ENCODE measurements around the gene MIEF1. TPM values are rescaled to one million over a fixed set of nuclear protein-coding genes. Genes with fewer than 3 reads are reported as not detected.

Gene MIEF1
- total RNA-seq, 2 experiments from 2014 or later = 48.2 to 51.1 TPM

DNA sequence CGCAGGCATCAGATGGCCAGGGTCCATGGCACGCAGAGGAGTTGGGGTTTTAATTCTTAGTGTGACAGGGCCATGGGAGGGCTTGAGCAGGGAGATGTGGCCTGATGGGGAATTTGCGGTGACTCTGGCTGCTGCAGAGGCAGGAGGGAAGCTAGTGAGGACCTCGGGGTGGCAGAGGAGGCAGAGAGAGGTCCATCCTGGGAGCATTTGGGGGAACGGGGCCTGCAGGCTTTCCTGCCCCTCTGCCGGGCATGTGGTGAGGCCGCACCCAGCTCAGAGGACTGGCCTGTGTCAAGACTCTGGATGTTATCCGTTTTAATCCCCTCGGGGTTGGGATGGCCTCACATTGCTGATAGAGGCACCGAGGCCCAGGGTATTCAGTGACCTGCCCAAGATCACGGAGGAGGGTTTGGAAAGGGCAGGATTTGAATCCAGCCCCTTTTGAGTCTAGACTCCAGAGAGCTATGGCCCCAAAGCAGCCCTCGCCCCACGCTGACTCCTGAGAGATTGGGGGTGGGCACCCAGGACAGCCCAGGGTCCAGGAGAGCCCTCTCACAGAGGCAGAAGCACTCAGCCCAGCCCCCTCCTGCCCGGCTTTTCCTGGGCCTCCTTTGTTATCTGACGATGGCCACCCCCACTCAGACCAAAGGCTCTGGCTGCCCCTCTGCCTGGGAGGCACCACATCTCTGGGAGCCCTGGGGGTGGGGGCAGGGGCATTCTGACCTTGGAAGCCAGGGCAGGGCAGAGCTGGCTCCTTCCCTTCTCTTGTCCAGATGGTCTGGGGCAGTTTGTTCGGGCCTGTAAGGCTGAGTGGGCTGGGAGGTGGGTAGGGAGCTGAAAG is 31.4 kb upstream of the MIEF1 start:
- DNase-seq (no peak), ATAC-seq (no peak)
- Mint-ChIP-seq H3K4me3 (no peak overlapping the region), H3K27ac (no peak overlapping the region), H3K27me3 (no peaks in the 10 kb centered on the region), H3K9me3 (no peaks in the 10 kb centered on the region), H3K4me1 (ENCODE audit: low read depth) (peaks cover 13% of the 10 kb centered on the region), H3K36me3 (ENCODE audit: low read depth) (no peaks in the 10 kb centered on the region)
- POLR2A ChIA-PET = interaction anchor here (1.4 to 1.6 kb wide), 2 partner anchors 9 to 46 kb away, joined by 4 read pairs; no protein-coding TSS in a partner anchor
- TF ChIP-seq, protein P1, sequence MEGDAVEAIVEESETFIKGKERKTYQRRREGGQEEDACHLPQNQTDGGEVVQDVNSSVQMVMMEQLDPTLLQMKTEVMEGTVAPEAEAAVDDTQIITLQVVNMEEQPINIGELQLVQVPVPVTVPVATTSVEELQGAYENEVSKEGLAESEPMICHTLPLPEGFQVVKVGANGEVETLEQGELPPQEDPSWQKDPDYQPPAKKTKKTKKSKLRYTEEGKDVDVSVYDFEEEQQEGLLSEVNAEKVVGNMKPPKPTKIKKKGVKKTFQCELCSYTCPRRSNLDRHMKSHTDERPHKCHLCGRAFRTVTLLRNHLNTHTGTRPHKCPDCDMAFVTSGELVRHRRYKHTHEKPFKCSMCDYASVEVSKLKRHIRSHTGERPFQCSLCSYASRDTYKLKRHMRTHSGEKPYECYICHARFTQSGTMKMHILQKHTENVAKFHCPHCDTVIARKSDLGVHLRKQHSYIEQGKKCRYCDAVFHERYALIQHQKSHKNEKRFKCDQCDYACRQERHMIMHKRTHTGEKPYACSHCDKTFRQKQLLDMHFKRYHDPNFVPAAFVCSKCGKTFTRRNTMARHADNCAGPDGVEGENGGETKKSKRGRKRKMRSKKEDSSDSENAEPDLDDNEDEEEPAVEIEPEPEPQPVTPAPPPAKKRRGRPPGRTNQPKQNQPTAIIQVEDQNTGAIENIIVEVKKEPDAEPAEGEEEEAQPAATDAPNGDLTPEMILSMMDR (IDR thresholded peaks at IDR 0.05) = no peak
- CTCF ChIA-PET = interaction anchor here (1.0 to 1.4 kb wide), 3 partner anchors 25 to 140 kb away, joined by 3 to 4 read pairs (median 4); no protein-coding TSS in a partner anchor
- intact Hi-C loops (cut with micrococcal nuclease) = no loop called here

- CTCF ChIA-PET = interaction anchor here (1.0 to 1.4 kb wide), 4 partner anchors 11 to 141 kb away, joined by 3 to 4 read pairs (median 4); no protein-coding TSS in a partner anchor
- DNase-seq (peak; percentile 47), ATAC-seq (peak; percentile 87)
- H3K4me3 Mint-ChIP-seq = no peak overlapping the region
- POLR2A ChIA-PET = interaction anchor here (1.4 kb wide), 1 partner anchor 10 kb away, joined by 4 read pairs; no protein-coding TSS in a partner anchor
- intact Hi-C loops (cut with micrococcal nuclease) = no loop called here
- H3K27me3 Mint-ChIP-seq = no peaks in the 10 kb centered on the region
- H3K36me3 Mint-ChIP-seq (ENCODE audit: low read depth) = no peaks in the 10 kb centered on the region
- no peak overlapping the region for H3K27ac Mint-ChIP-seq
- peaks cover 13% of the 10 kb centered on the region for H3K4me1 Mint-ChIP-seq (ENCODE audit: low read depth)
- TF ChIP-seq, protein P1 (IDR thresholded peaks at IDR 0.05) = no peak
- no peaks in the 10 kb centered on the region for H3K9me3 Mint-ChIP-seq
Observed at GRCh38 chr22:39471381-39472141, 30.5 kb upstream of the MIEF1 start.

DNA sequence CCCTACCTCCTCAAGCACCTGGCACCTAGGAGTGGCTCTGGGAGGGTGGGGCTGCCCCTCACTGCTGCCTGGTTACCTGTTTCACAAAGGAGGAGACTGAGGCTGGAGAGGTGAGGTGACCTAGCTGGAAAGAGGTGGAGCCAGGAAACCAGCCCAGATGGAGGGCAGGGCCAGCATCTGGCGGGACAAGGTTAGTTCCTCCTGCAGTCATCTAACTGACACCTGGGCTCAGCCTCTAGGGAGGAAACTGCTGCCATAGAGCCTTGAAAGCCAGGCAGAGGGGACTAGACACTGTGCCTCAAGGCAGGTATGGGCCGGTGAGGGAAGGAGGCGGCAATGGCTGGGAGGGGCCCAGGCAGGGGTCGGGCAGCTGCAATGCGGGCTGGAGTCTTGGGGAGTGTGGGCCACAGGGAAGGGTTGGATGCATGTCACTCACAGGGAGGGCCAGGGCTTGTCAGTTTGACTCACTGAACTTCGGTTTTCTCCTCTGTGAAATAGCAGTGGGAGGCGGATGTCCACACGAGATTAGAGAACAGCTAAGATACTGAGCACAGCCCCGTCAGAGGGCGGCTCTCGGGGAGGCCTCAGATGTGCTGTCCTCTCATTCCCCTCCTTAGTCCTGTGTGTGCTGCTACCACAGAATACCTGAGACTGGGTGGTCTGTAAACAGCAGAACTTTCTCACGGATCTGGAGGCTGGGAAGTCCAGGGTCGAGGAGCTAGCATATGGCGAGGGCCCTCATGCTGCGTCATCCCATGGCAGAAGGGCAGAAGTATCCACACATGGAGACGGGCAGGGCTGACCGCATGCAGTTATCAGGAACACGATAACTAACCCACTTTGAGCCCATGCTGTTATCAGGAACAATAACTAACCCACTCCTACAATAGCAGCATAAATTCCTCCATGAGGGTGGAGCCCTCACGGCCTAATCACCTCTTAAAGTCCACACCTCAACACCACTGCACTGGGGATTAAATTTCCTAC is 29.2 kb upstream of the MIEF1 start:
- Mint-ChIP-seq H3K9me3 (no peaks in the 10 kb centered on the region), H3K4me1 (ENCODE audit: low read depth) (peaks cover 13% of the 10 kb centered on the region), H3K27ac (no peak overlapping the region), H3K4me3 (no peak overlapping the region), H3K36me3 (ENCODE audit: low read depth) (no peaks in the 10 kb centered on the region), H3K27me3 (no peaks in the 10 kb centered on the region)
- CTCF ChIA-PET = interaction anchor here (1.2 kb wide), 1 partner anchor 10 kb away, joined by 3 read pairs; no protein-coding TSS in a partner anchor
- intact Hi-C loops (cut with micrococcal nuclease) = no loop called here
- ATAC-seq (no peak), DNase-seq (no peak)
- POLR2A ChIA-PET = interaction anchor here (0.6 to 1.0 kb wide), 2 partner anchors 37 to 46 kb away, joined by 3 to 7 read pairs; no protein-coding TSS in a partner anchor
- TF ChIP-seq, protein P1 (IDR thresholded peaks at IDR 0.05) = no peak

DNA sequence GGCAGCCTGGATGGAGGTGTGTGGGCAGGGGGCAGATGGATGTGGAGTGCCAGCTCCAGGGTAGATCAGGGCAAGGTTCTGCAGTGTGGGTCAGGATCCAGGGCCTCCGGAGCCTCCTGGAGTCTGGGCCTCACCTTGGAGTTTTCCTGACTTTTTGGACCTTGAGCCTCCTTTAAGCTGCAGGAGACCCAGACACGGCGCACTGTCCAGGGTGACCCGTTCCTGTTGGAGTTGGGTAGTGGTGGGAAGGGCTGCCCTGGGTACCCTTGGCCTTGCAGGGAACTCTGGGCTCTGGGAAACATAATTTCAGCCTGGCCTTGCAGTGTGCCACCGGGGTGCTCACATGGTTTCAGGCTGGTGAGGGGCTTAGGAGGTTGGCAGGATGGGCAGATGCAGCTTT is 28.2 kb upstream of the MIEF1 start:
- ChIA-PET POLR2A (no interaction called here), CTCF (no interaction called here)
- no peak for DNase-seq
- TF ChIP-seq, protein P1 (IDR thresholded peaks at IDR 0.05) = no peak
- ATAC-seq = no peak
- intact Hi-C loops (cut with micrococcal nuclease) = no loop called here
- no peaks in the 10 kb centered on the region for H3K27me3 Mint-ChIP-seq
- no peak overlapping the region for H3K27ac Mint-ChIP-seq
- H3K9me3 Mint-ChIP-seq = no peaks in the 10 kb centered on the region
- peaks cover 13% of the 10 kb centered on the region for H3K4me1 Mint-ChIP-seq (ENCODE audit: low read depth)
- H3K36me3 Mint-ChIP-seq (ENCODE audit: low read depth) = no peaks in the 10 kb centered on the region
- no peak overlapping the region for H3K4me3 Mint-ChIP-seq

All from activated CD8-positive, alpha-beta T cell treated with anti-CD3 and anti-CD28 coated beads for 36 hours (primary cell).